Activated CD4-positive, alpha-beta T cell treated with anti-CD3 and anti-CD28 coated beads, Interleukin-2, amount 10 ng/mL, durations not matched to agents 7 days and 5 days (primary cell): Measurements from ENCODE around the gene SLC25A53. TPM values are rescaled to one million over a fixed set of nuclear protein-coding genes. Genes with fewer than 3 reads are reported as not detected.

Source experiments
- CTCF ChIA-PET: fragments of 350-600 bp; sonication (Branson Sonifier 250); formaldehyde crosslinking; loops from one replicate; lab custom pipeline; 2021; ENCODE audit warnings: antibody characterized with exemption; lab: Charles Lee
- POLR2A ChIA-PET: fragments of 350-600 bp; sonication (Branson Sonifier 250); formaldehyde crosslinking; loops from one replicate; lab custom pipeline; 2021; ENCODE audit warnings: antibody characterized with exemption; lab: Charles Lee
- DNase-seq: peaks from one replicate; pipeline ENCODE4 v3.0.0-alpha.2; 2020
- H3K27ac Mint-ChIP-seq: one replicate; pipeline ENCODE4 v1.8.0; 2021; ENCODE audit warnings: mild to moderate bottlenecking, moderate library complexity, mixed read lengths
- H3K27me3 Mint-ChIP-seq: one replicate; pipeline ENCODE4 v1.8.0; 2021; ENCODE audit warnings: mixed read lengths
- H3K36me3 Mint-ChIP-seq: one replicate; pipeline ENCODE4 v1.8.0; 2021; ENCODE audit warnings: low read depth, mixed read lengths
- H3K4me1 Mint-ChIP-seq: one replicate; pipeline ENCODE4 v1.8.0; 2021; ENCODE audit warnings: mixed read lengths
- H3K4me3 Mint-ChIP-seq: one replicate; pipeline ENCODE4 v1.8.0; 2021; ENCODE audit warnings: mild to moderate bottlenecking, moderate library complexity, mixed read lengths
- H3K9me3 Mint-ChIP-seq: one replicate; pipeline ENCODE4 v1.8.0; 2021; ENCODE audit warnings: mixed read lengths
- total RNA-seq, 2 experiments: library from RNA; stranded (reverse); gene quantifications; one replicate each; pipeline ENCODE4 v1.2.3, GENCODE V29; 2021

The SLC25A53 gene
- total RNA-seq, 2 experiments from 2014 or later: 6.3 to 10.3 TPM

- Mint-ChIP-seq H3K4me1 (peaks cover 31% of the 10 kb centered on the region), H3K36me3 (peaks cover 5% of the 10 kb centered on the region), H3K27me3 (no peaks in the 10 kb centered on the region), H3K9me3 (no peaks in the 10 kb centered on the region), H3K4me3 (peak overlapping the region; percentile 72), H3K27ac (peak overlapping the region; percentile 69)
- DNase-seq: no peak
- CTCF ChIA-PET: interaction anchor here (1.9 kb wide), 1 partner anchor 10 kb away, joined by 16 read pairs; the partner anchor contains the start of gene SLC25A53
- POLR2A ChIA-PET: no interaction called here
Observed at GRCh38 chrX:104166735-104167436, 10.1 kb upstream of the SLC25A53 start.

- ChIA-PET POLR2A (interaction anchor here (0.7 kb wide), 1 partner anchor 9 kb away, joined by 4 read pairs; the partner anchor contains the start of gene SLC25A53), CTCF (interaction anchor here (0.5 to 1.9 kb wide), 2 partner anchors 9 to 13 kb away, joined by 4 to 16 read pairs; partner anchors contain the start of gene SLC25A53)
- Mint-ChIP-seq H3K4me1 (peaks cover 31% of the 10 kb centered on the region), H3K27me3 (no peaks in the 10 kb centered on the region), H3K4me3 (peak within 1 kb of the TSS; percentile 80), H3K9me3 (no peaks in the 10 kb centered on the region), H3K36me3 (peaks cover 5% of the 10 kb centered on the region), H3K27ac (peak within 1 kb of the TSS; percentile 84)
- DNase-seq: peak; percentile 82
Observed at GRCh38 chrX:104165894-104166734, 9.3 kb upstream of the SLC25A53 start, which contains the start of gene FAM199X. FAM199X (plus strand) TSS chrX:104166453; CDS start chrX:104166786, 333 bp downstream.

- CTCF ChIA-PET: no interaction called here
- no peak overlapping the region for H3K4me3 Mint-ChIP-seq
- no peak for DNase-seq
- no peaks in the 10 kb centered on the region for H3K27me3 Mint-ChIP-seq
- peaks cover 2% of the 10 kb centered on the region for H3K4me1 Mint-ChIP-seq
- no peaks in the 10 kb centered on the region for H3K36me3 Mint-ChIP-seq
- no peaks in the 10 kb centered on the region for H3K9me3 Mint-ChIP-seq
- POLR2A ChIA-PET: no interaction called here
- H3K27ac Mint-ChIP-seq: no peak overlapping the region
Observed at GRCh38 chrX:104151037-104151436, 5.8 kb downstream of the SLC25A53 start.

GRCh38 chrX:104141087-104141760 lies 15.6 kb downstream of the SLC25A53 start:
- Mint-ChIP-seq H3K4me3 (no peak overlapping the region), H3K4me1 (peaks cover 7% of the 10 kb centered on the region), H3K9me3 (no peaks in the 10 kb centered on the region), H3K27ac (no peak overlapping the region), H3K36me3 (no peaks in the 10 kb centered on the region), H3K27me3 (no peaks in the 10 kb centered on the region)
- ChIA-PET POLR2A (no interaction called here), CTCF (no interaction called here)
- no peak for DNase-seq

GRCh38 chrX:104137496-104137895 lies 19.3 kb downstream of the SLC25A53 start:
- no peak overlapping the region for H3K27ac Mint-ChIP-seq
- POLR2A ChIA-PET: no interaction called here
- no peaks in the 10 kb centered on the region for H3K9me3 Mint-ChIP-seq
- CTCF ChIA-PET: interaction anchor here (1.1 to 1.6 kb wide), 2 partner anchors 293 to 451 kb away, joined by 3 read pairs; partner anchors contain the start of gene MORF4L2
- H3K4me1 Mint-ChIP-seq: peaks cover 23% of the 10 kb centered on the region
- no peak overlapping the region for H3K4me3 Mint-ChIP-seq
- no peaks in the 10 kb centered on the region for H3K27me3 Mint-ChIP-seq
- DNase-seq: no peak
- H3K36me3 Mint-ChIP-seq: no peaks in the 10 kb centered on the region

GRCh38 chrX:104136241-104137019 lies 20.4 kb downstream of the SLC25A53 start:
- Mint-ChIP-seq H3K27me3 (no peaks in the 10 kb centered on the region), H3K27ac (no peak overlapping the region), H3K9me3 (no peaks in the 10 kb centered on the region), H3K4me1 (peaks cover 18% of the 10 kb centered on the region), H3K36me3 (peaks cover 1% of the 10 kb centered on the region), H3K4me3 (no peak overlapping the region)
- peak; percentile 70 for DNase-seq
- CTCF ChIA-PET: interaction anchor here (0.7 to 1.6 kb wide), 2 partner anchors 37 to 450 kb away, joined by 3 to 4 read pairs; partner anchors contain the start of gene MORF4L2
- POLR2A ChIA-PET: no interaction called here

GRCh38 chrX:104135677-104136076 lies 21.1 kb downstream of the SLC25A53 start:
- H3K4me1 Mint-ChIP-seq: peaks cover 18% of the 10 kb centered on the region
- H3K27ac Mint-ChIP-seq: no peak overlapping the region
- POLR2A ChIA-PET: no interaction called here

GRCh38 chrX:104134583-104135261 lies 22.1 kb downstream of the SLC25A53 start:
- no peak overlapping the region for H3K27ac Mint-ChIP-seq

More at GRCh38 chrX:104135677-104136076, 21.1 kb downstream of the SLC25A53 start:
- CTCF ChIA-PET: no interaction called here
- H3K27me3 Mint-ChIP-seq: no peaks in the 10 kb centered on the region
- no peaks in the 10 kb centered on the region for H3K9me3 Mint-ChIP-seq
- no peak overlapping the region for H3K4me3 Mint-ChIP-seq
- DNase-seq: no peak
- H3K36me3 Mint-ChIP-seq: peaks cover 3% of the 10 kb centered on the region

GRCh38 chrX:104130808-104131207 lies 26.0 kb downstream of the SLC25A53 start:
- Mint-ChIP-seq H3K27ac (peak overlapping the region; percentile 55), H3K9me3 (no peaks in the 10 kb centered on the region), H3K27me3 (no peaks in the 10 kb centered on the region), H3K4me3 (no peak overlapping the region), H3K4me1 (peaks cover 16% of the 10 kb centered on the region), H3K36me3 (peaks cover 8% of the 10 kb centered on the region)
- no peak for DNase-seq
- POLR2A ChIA-PET: no interaction called here
- CTCF ChIA-PET: no interaction called here

More at GRCh38 chrX:104134583-104135261, 22.1 kb downstream of the SLC25A53 start:
- Mint-ChIP-seq H3K27me3 (no peaks in the 10 kb centered on the region), H3K9me3 (no peaks in the 10 kb centered on the region), H3K36me3 (peaks cover 8% of the 10 kb centered on the region), H3K4me1 (peaks cover 18% of the 10 kb centered on the region), H3K4me3 (no peak overlapping the region)
- ChIA-PET CTCF (no interaction called here), POLR2A (no interaction called here)
- DNase-seq: no peak

- Mint-ChIP-seq H3K27ac (no peak overlapping the region), H3K36me3 (peaks cover 10% of the 10 kb centered on the region), H3K4me1 (peaks cover 16% of the 10 kb centered on the region), H3K9me3 (no peaks in the 10 kb centered on the region), H3K4me3 (no peak overlapping the region), H3K27me3 (no peaks in the 10 kb centered on the region)
- POLR2A ChIA-PET: no interaction called here
- no peak for DNase-seq
- CTCF ChIA-PET: no interaction called here
Observed at GRCh38 chrX:104126856-104127255, 30.0 kb downstream of the SLC25A53 start.

GRCh38 chrX:104122829-104123228 lies 34.0 kb downstream of the SLC25A53 start:
- peaks cover 2% of the 10 kb centered on the region for H3K36me3 Mint-ChIP-seq
- no peak overlapping the region for H3K4me3 Mint-ChIP-seq
- CTCF ChIA-PET: interaction anchor here (1.5 kb wide), 1 partner anchor 10 kb away, joined by 8 read pairs; the partner anchor contains the start of gene ZCCHC18
- POLR2A ChIA-PET: no interaction called here
- H3K9me3 Mint-ChIP-seq: no peaks in the 10 kb centered on the region
- H3K27me3 Mint-ChIP-seq: no peaks in the 10 kb centered on the region
- peaks cover 20% of the 10 kb centered on the region for H3K4me1 Mint-ChIP-seq
- H3K27ac Mint-ChIP-seq: peak overlapping the region; percentile 90
- peak; percentile 10 for DNase-seq
